GM23338 (cell line): ENCODE data around the gene CPT1A. TPM values are rescaled to one million over a fixed set of nuclear protein-coding genes. Genes with fewer than 3 reads are reported as not detected.

Source experiments
- ATAC-seq: fragments of 200-7000 bp; cut with Tn5 transposase; 3 replicates; pipeline ENCODE4 v1.9.1; 2020
- DNase-seq: peaks from one replicate; pipeline ENCODE4 v3.0.0-alpha.2; 2015; ENCODE audit warnings: low spot score
- H2AFZ ChIP-seq: fragments of 200-600 bp; sonication (generic); 2 replicates; pipeline ENCODE4 v1.8.0; 2016; ENCODE audit warnings: antibody characterized with exemption, mild to moderate bottlenecking, moderate library complexity
- H3F3A ChIP-seq: fragments of 200-600 bp; sonication (generic); replicated peaks from 2 replicates; pipeline ENCODE4 v1.8.0; 2017; ENCODE audit warnings: antibody characterized with exemption, mixed run types, low read depth
- H3K27ac ChIP-seq: fragments of 200-600 bp; sonication (generic); 2 replicates; pipeline ENCODE4 v1.6.1; 2016; ENCODE audit warnings: low read depth
- H3K27me3 ChIP-seq: fragments of 200-600 bp; sonication (generic); 2 replicates; pipeline ENCODE4 v1.8.0; 2016; ENCODE audit warnings: mild to moderate bottlenecking, mixed run types, moderate library complexity; ENCODE audit not compliant: insufficient read depth
- H3K36me3 ChIP-seq: fragments of 200-600 bp; sonication (generic); 2 replicates; pipeline ENCODE4 v1.8.0; 2016; ENCODE audit warnings: mild to moderate bottlenecking; ENCODE audit not compliant: insufficient read depth
- H3K4me1 ChIP-seq: fragments of 200-600 bp; sonication (generic); 2 replicates; pipeline ENCODE4 v1.8.0; 2016; ENCODE audit warnings: mild to moderate bottlenecking, moderate library complexity; ENCODE audit not compliant: insufficient read depth
- H3K4me2 ChIP-seq: fragments of 200-600 bp; sonication (generic); 2 replicates; pipeline ENCODE4 v1.7.1; 2017; ENCODE audit warnings: mixed run types
- H3K4me3 ChIP-seq: fragments of 200-600 bp; sonication (generic); 2 replicates; pipeline ENCODE4 v1.6.1; 2016; ENCODE audit warnings: mixed run types
- H3K79me2 ChIP-seq: fragments of 200-600 bp; sonication (generic); replicated peaks from 2 replicates; pipeline ENCODE4 v1.8.0; 2017; ENCODE audit warnings: mild to moderate bottlenecking; ENCODE audit not compliant: insufficient read depth
- H3K9me2 ChIP-seq: fragments of 200-600 bp; sonication (generic); 2 replicates; pipeline ENCODE4 v1.8.0; 2017; ENCODE audit not compliant: insufficient read depth
- H4K20me1 ChIP-seq: fragments of 200-600 bp; sonication (generic); replicated peaks from 2 replicates; pipeline ENCODE4 v1.8.0; 2017; ENCODE audit warnings: mild to moderate bottlenecking; ENCODE audit not compliant: insufficient read depth
- H3K27ac Mint-ChIP-seq: 2 replicates; pipeline ENCODE4 v1.8.0; 2020; ENCODE audit warnings: inconsistent platforms, mild to moderate bottlenecking, moderate library complexity, mixed read lengths
- H3K27me3 Mint-ChIP-seq: 3 replicates; pipeline ENCODE4 v1.8.0; 2022; ENCODE audit warnings: low read depth, mild to moderate bottlenecking, moderate library complexity, mixed read lengths, inconsistent platforms; ENCODE audit not compliant: insufficient read depth, poor library complexity
- H3K36me3 Mint-ChIP-seq: 3 replicates; pipeline ENCODE4 v1.8.0; 2021; ENCODE audit warnings: low read depth, mild to moderate bottlenecking, inconsistent platforms, moderate library complexity, mixed read lengths
- H3K4me1 Mint-ChIP-seq: 3 replicates; pipeline ENCODE4 v1.8.0; 2020; ENCODE audit warnings: mild to moderate bottlenecking, inconsistent platforms, mixed read lengths
- H3K4me3 Mint-ChIP-seq: 3 replicates; pipeline ENCODE4 v1.8.0; 2021; ENCODE audit warnings: moderate library complexity, mild to moderate bottlenecking, inconsistent platforms, mixed read lengths
- H3K9me3 Mint-ChIP-seq: 3 replicates; pipeline ENCODE4 v1.8.0; 2020; ENCODE audit warnings: moderate library complexity, mild to moderate bottlenecking, inconsistent platforms, mixed read lengths
- EZH2 ChIP-seq: fragments of 200-600 bp; sonication (generic); IDR thresholded peaks from one replicate; pipeline ENCODE4 v1.8.0; 2017; ENCODE audit warnings: antibody characterized with exemption, mild to moderate bottlenecking, low read depth; ENCODE audit not compliant: unreplicated experiment
- EZH2phosphoT487 ChIP-seq: fragments of 200-600 bp; sonication (generic); IDR thresholded peaks from one replicate; pipeline ENCODE4 v1.8.1; 2018; ENCODE audit warnings: antibody characterized with exemption; ENCODE audit not compliant: unreplicated experiment
- POLR2AphosphoS5 ChIP-seq: IDR thresholded peaks from 2 replicates; pipeline ENCODE4 v1.6.1; 2016; ENCODE audit warnings: antibody characterized with exemption, low read depth
- ZNF114 ChIP-seq: fragments of 250-450 bp; sonication (Bioruptor Pico); IDR thresholded peaks from 2 replicates; pipeline ENCODE4 v1.5.0; 2020; ENCODE audit warnings: mild to moderate bottlenecking, moderate library complexity
- ZNF331 ChIP-seq: fragments of 250-450 bp; sonication (Bioruptor Pico); IDR thresholded peaks from 2 replicates; pipeline ENCODE4 v1.5.0; 2020; ENCODE audit warnings: low read depth, mild to moderate bottlenecking, moderate library complexity
- polyA plus RNA-seq: library from polyadenylated mRNA; unstranded; fragments of >200 nt; fragmentation: Nextera tagmentation; extraction: Ambion mirVana; gene quantifications from 2 replicates; pipeline ENCODE4 v1.2.1, GENCODE V29; 2016
- total RNA-seq: library from RNA; depleted of rRNA; stranded (reverse); fragments of >200 nt; shearing (Covaris generic); gene quantifications from 2 replicates; pipeline ENCODE4 v1.2.3, GENCODE V29; 2014
- TF ChIP-seq, protein P1 (sequence below): IDR thresholded peaks from one replicate; pipeline ENCODE4 v1.6.1; 2018; ENCODE audit warnings: antibody characterized with exemption; ENCODE audit not compliant: unreplicated experiment

The CPT1A gene
- total and polyA plus RNA-seq, 2 experiments from 2014 or later = 2.6 to 9.5 TPM

DNA sequence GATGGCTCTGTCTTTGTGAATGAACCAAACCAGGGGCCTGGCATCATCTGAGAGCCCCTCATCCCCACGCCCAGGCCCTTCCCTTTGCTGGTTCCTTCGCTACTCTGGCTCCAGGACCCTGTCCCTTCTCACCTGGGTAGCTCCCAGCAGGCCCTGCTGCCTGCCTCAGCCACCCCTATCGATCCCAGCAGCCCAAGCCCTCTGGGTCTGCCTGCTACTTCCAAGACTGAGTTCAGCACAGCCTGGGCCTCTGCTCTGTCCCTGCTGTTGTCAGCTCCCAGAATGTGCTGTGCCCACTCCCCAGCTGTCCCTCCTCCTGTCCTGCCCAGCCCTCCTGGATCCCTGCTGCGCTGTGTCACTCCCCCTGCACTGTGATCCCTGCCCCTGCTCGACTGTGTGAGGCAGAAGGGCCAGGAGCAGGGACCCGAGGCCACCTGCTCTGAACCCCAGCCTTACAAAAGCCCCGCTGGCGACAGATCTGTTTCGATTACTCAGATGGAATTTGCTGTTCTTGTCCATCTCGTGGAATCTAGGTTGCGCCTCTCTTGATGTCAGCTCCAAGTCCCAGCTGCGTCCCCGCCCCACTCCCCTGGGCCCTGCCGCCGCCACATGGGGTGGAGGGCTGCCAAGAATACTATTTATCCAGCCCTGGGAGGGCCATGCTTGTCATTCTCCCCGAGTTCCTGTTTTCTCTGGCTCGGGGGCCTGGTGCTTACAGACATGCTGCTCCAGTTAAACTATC lies 48.9 kb upstream of the CPT1A start:
- no peak overlapping the region for H3K4me2 ChIP-seq
- H3K4me1 ChIP-seq = peaks cover 6% of the 10 kb centered on the region; the same call in 1 of the 2 replicates
- peaks cover 20% of the 10 kb centered on the region for H3K36me3 ChIP-seq
- Mint-ChIP-seq H3K27me3 (peaks cover 8% of the 10 kb centered on the region), H3K27ac (peak overlapping the region; percentile 70; the same call in 1 of the 2 replicates), H3K36me3 (peaks cover 36% of the 10 kb centered on the region), H3K9me3 (no peaks in the 10 kb centered on the region), H3K4me1 (peaks cover 8% of the 10 kb centered on the region), H3K4me3 (no peak overlapping the region)
- H3K27me3 ChIP-seq = no peaks in the 10 kb centered on the region
- peak overlapping the region; percentile 66; the same call in 1 of the 2 replicates for H3K27ac ChIP-seq
- TF ChIP-seq POLR2AphosphoS5 (no peak), EZH2 (no peak), ZNF114 (CRISPR knock-in tag) (no peak)
- TF ChIP-seq, protein P1, sequence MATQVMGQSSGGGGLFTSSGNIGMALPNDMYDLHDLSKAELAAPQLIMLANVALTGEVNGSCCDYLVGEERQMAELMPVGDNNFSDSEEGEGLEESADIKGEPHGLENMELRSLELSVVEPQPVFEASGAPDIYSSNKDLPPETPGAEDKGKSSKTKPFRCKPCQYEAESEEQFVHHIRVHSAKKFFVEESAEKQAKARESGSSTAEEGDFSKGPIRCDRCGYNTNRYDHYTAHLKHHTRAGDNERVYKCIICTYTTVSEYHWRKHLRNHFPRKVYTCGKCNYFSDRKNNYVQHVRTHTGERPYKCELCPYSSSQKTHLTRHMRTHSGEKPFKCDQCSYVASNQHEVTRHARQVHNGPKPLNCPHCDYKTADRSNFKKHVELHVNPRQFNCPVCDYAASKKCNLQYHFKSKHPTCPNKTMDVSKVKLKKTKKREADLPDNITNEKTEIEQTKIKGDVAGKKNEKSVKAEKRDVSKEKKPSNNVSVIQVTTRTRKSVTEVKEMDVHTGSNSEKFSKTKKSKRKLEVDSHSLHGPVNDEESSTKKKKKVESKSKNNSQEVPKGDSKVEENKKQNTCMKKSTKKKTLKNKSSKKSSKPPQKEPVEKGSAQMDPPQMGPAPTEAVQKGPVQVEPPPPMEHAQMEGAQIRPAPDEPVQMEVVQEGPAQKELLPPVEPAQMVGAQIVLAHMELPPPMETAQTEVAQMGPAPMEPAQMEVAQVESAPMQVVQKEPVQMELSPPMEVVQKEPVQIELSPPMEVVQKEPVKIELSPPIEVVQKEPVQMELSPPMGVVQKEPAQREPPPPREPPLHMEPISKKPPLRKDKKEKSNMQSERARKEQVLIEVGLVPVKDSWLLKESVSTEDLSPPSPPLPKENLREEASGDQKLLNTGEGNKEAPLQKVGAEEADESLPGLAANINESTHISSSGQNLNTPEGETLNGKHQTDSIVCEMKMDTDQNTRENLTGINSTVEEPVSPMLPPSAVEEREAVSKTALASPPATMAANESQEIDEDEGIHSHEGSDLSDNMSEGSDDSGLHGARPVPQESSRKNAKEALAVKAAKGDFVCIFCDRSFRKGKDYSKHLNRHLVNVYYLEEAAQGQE = no peak
- H3F3A ChIP-seq = 0 out of 2 replicates have a peak, but pooled peaks cover 6% of the 10 kb centered on the region
- peaks cover 32% of the 10 kb centered on the region for H4K20me1 ChIP-seq
- ATAC-seq = peak; percentile 59
- H3K4me3 ChIP-seq = no peak overlapping the region
- H2AFZ ChIP-seq = no peak overlapping the region
- H3K79me2 ChIP-seq = no peaks in the 10 kb centered on the region
- no peaks in the 10 kb centered on the region for H3K9me2 ChIP-seq
- DNase-seq = no peak

DNA sequence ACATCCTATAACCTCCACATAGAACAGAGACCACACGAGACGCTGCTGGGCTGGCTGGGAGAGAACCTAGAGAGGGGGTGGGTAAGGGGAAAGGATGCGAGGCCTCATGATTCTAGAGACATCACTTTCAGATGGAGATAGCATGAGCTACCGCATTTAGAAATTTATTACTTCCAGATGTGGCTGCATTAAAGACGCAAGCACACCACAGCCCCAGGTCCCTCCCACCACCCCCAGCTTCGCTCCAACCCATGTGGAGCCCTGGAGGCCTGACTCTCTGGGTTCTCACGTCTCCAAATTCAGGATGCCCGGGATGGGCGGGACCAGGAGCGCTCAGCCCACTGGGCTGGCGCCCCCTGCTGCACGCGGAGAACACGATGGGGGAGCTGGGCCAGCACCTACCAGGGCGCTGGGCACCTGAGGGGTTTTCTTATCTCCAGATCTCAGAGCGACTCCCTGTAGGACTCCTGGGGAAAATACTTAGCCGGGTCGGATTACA lies 48.3 kb upstream of the CPT1A start:
- ATAC-seq (peak; percentile 98), DNase-seq (peak; percentile 89)
- no peak overlapping the region for H3K4me3 ChIP-seq
- Mint-ChIP-seq H3K27me3 (peaks cover 8% of the 10 kb centered on the region), H3K4me1 (peaks cover 8% of the 10 kb centered on the region), H3K4me3 (no peak overlapping the region), H3K27ac (no peak overlapping the region), H3K9me3 (no peaks in the 10 kb centered on the region), H3K36me3 (peaks cover 34% of the 10 kb centered on the region)
- H4K20me1 ChIP-seq = peaks cover 32% of the 10 kb centered on the region
- peaks cover 6% of the 10 kb centered on the region; the same call in 1 of the 2 replicates for H3K4me1 ChIP-seq
- no peak overlapping the region for H3K4me2 ChIP-seq
- H3K27me3 ChIP-seq = no peaks in the 10 kb centered on the region
- H3F3A ChIP-seq = 0 out of 2 replicates have a peak, but pooled peaks cover 6% of the 10 kb centered on the region
- no peak overlapping the region for H3K27ac ChIP-seq
- no peaks in the 10 kb centered on the region for H3K9me2 ChIP-seq
- no peaks in the 10 kb centered on the region for H3K79me2 ChIP-seq
- peaks cover 19% of the 10 kb centered on the region for H3K36me3 ChIP-seq
- no peak overlapping the region for H2AFZ ChIP-seq
- TF ChIP-seq EZH2phosphoT487 (no peak), ZNF114 (CRISPR knock-in tag) (no peak), POLR2AphosphoS5 (no peak), ZNF331 (CRISPR knock-in tag) (no peak)
- TF ChIP-seq, protein P1 = no peak
